Measurements from ENCODE around the gene ZBTB11.

GRCh38 chr3:101674518-101674917 is 2.4 kb downstream of the ZBTB11 start:
- no peak for TF ChIP-seq GATA2 (IDR thresholded peaks at IDR 0.05; ENCODE audit: low read depth, low read length)
- no peak for TF ChIP-seq GATA3 (IDR thresholded peaks at IDR 0.05; ENCODE audit: low read depth, low read length)
